Activated CD4-positive, alpha-beta T cell treated with anti-CD3 and anti-CD28 coated beads, Interleukin-2, amount 10 ng/mL, durations not matched to agents 24 days and 14 days (primary cell): Measurements from ENCODE around the gene IFIT1B. TPM values are rescaled to one million over a fixed set of nuclear protein-coding genes. Genes with fewer than 3 reads are reported as not detected.
"Not testable (repeated sequence)": the region's sequence is repeated elsewhere in the genome, so short reads cannot be mapped to it uniquely, and the experiment has no call there.

Experiments used
- DNase-seq: peaks from one replicate; pipeline ENCODE4 v3.0.0; 2022
- H3K27ac Mint-ChIP-seq: one replicate; pipeline ENCODE4 v1.8.0; 2022; ENCODE audit warnings: mild to moderate bottlenecking, mixed read lengths
- H3K27me3 Mint-ChIP-seq: one replicate; pipeline ENCODE4 v1.8.0; 2022; ENCODE audit warnings: mixed read lengths
- H3K36me3 Mint-ChIP-seq: one replicate; pipeline ENCODE4 v1.8.0; 2022; ENCODE audit warnings: low read depth, mild to moderate bottlenecking, mixed read lengths
- H3K4me1 Mint-ChIP-seq: one replicate; pipeline ENCODE4 v1.8.0; 2021; ENCODE audit warnings: mixed read lengths
- H3K4me3 Mint-ChIP-seq: one replicate; pipeline ENCODE4 v1.8.0; 2022; ENCODE audit warnings: mild to moderate bottlenecking, moderate library complexity, mixed read lengths
- H3K9me3 Mint-ChIP-seq: one replicate; pipeline ENCODE4 v1.8.0; 2021; ENCODE audit warnings: mixed read lengths
- intact Hi-C: fragments of 100-400 bp; cut with micrococcal nuclease; formaldehyde crosslinking; loops from one replicate; pipeline ENCODE4 v1.15.1; 2023
- total RNA-seq: library from RNA; stranded (reverse); gene quantifications from 2 replicates; pipeline ENCODE4 v1.2.3, GENCODE V29; 2022

Gene IFIT1B
- total RNA-seq, 1 donor from 2014 or later: not detected

DNA sequence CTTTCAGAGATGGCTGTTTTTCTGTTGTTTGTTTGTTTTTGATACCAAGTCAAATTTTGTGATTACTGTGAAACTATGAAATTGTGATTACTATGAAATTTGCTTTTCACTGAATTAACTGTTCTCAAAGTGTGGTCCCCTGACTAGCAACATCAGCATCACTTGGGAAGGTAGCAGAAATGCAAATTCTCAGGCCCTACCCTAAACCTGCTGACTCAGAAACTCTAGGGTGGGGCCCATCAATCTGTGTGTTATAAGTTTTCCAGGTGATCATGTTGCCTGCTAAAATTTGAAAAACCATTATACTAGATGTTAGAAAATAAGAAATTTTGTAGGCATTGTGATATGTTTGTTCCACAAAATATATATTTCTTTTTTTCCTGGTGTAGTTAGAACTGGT lies 1.2 kb downstream of the IFIT1B start:
- intact Hi-C loops: no loop called here
- H3K27me3 Mint-ChIP-seq: peaks cover 20% of the 10 kb centered on the region
- no peaks in the 10 kb centered on the region for H3K36me3 Mint-ChIP-seq
- no peaks in the 10 kb centered on the region for H3K4me1 Mint-ChIP-seq
- no peak overlapping the region for H3K4me3 Mint-ChIP-seq
- no peak for DNase-seq
- H3K27ac Mint-ChIP-seq: no peak overlapping the region
- no peaks in the 10 kb centered on the region for H3K9me3 Mint-ChIP-seq

GRCh38 chr10:89382757-89383156 lies 4.9 kb downstream of the IFIT1B start:
- Mint-ChIP-seq H3K36me3 (no peaks in the 10 kb centered on the region), H3K4me1 (no peaks in the 10 kb centered on the region), H3K27ac (no peak overlapping the region), H3K9me3 (no peaks in the 10 kb centered on the region), H3K4me3 (no peak overlapping the region), H3K27me3 (peaks cover 22% of the 10 kb centered on the region)
- DNase-seq: no peak
- intact Hi-C loops: no loop called here

DNA sequence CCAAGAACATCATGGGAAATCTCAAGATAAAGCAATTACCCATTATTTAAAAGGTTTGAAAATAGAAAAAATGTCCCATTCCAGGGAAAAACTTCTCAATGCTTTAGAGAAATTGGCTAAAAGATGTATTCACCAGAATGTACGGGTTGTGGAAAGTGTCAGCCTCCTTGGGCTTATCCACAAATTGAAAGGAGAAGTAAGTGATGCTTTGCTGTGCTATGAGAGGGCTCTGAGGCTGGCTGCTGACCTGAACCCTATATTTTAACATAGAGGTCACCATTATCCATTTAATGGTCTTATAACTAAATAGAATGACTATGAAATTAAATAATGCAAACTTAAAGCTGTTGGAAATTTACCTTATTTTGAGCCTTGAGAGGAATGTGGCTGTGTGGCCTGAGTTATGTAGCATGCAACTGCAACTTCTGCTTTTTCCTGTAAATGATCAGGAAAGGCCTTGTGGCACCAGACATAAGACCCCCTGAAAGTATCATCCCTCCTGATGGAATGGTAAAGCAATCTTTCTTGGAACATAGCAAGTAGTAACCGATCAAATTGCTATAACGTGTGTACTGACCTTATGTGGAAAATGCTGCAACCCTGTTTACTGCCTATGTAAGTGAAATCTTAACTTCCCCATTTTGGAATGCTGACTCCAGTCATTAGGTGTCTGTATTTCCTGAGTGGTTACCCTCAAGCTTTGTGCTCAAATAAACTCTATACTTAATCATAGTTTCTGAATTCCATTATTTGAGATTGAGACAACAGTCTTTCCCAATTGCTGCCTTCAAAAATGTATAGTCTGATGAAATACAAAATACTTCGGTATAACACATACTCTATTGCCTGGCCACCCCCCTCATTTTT lies 6.9 kb downstream of the IFIT1B start:
- Mint-ChIP-seq H3K27me3 (peaks cover 22% of the 10 kb centered on the region), H3K4me1 (no peaks in the 10 kb centered on the region), H3K4me3 (no peak overlapping the region), H3K36me3 (no peaks in the 10 kb centered on the region), H3K9me3 (no peaks in the 10 kb centered on the region), H3K27ac (no peak overlapping the region)
- intact Hi-C loops: no loop called here
- DNase-seq: no peak

- intact Hi-C loops: no loop called here
- no peak for DNase-seq
- Mint-ChIP-seq H3K4me1 (peaks cover 15% of the 10 kb centered on the region), H3K4me3 (no peak overlapping the region), H3K9me3 (no peaks in the 10 kb centered on the region), H3K27me3 (peaks cover 12% of the 10 kb centered on the region), H3K27ac (no peak overlapping the region), H3K36me3 (no peaks in the 10 kb centered on the region)
Measured at GRCh38 chr10:89388806-89389205, 10.9 kb downstream of the IFIT1B start.

DNA sequence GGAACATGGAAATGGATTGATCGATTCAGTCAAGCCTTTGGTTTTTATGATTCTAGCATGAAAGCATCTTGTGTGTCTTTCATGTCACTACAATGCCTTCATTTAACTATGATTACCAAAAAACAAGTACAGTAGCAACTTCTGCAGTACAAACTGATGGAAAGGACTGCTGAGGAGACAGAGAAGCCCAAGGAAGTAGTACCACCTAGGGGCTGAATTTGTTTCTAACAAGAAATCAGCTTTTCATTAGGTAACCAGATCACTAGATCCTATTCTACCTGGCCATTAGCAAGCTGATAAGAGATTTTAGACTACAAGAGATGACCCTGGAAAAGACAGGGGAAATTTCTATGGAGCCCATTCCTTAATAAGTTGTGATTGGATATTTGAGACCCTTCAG lies 11.4 kb downstream of the IFIT1B start:
- DNase-seq: no peak
- Mint-ChIP-seq H3K9me3 (no peaks in the 10 kb centered on the region), H3K36me3 (no peaks in the 10 kb centered on the region), H3K27me3 (peaks cover 12% of the 10 kb centered on the region), H3K4me3 (no peak overlapping the region), H3K27ac (no peak overlapping the region), H3K4me1 (peaks cover 18% of the 10 kb centered on the region)
- intact Hi-C loops: no loop called here

DNA sequence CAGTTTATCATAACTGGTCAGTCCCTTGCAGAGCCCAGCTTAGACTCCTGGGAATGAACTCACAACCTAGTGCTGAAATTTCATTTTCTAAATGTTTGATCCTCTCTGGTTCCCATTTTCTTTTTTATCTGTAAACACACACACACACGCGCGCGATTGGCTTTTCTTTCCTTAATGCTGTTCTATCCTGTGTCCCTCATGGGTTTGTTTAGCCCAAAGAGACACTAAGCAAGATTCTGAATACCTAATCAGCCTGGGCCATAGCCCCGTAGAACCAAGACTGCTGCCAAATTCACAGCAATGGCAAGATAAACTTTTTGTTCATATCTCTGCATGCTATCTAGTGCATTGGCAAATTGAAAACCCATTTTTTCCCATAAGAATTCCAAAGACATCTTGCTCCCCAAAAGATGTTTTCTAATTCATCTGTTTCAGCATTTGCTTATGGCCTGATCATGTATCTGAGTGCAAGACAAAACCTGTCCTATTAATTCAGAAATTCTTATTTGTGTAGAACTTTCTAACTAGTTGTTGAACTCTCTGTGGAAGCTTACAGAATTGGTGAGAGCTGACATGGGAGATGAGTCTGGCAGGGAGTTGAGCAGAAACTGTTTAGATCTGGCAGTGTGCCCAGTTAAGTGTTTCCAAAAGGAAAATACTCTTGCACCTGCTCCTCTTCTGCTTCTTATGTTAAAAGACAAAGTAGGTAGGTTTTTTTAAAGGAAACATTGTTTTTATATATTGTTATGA lies 12.8 kb downstream of the IFIT1B start:
- intact Hi-C loops: no loop called here
- DNase-seq: no peak
- H3K4me1 Mint-ChIP-seq: peaks cover 25% of the 10 kb centered on the region
- H3K36me3 Mint-ChIP-seq: peaks cover 7% of the 10 kb centered on the region
- no peak overlapping the region for H3K4me3 Mint-ChIP-seq
- H3K27me3 Mint-ChIP-seq: peaks cover 5% of the 10 kb centered on the region
- H3K27ac Mint-ChIP-seq: no peak overlapping the region
- peaks cover 7% of the 10 kb centered on the region for H3K9me3 Mint-ChIP-seq

DNA sequence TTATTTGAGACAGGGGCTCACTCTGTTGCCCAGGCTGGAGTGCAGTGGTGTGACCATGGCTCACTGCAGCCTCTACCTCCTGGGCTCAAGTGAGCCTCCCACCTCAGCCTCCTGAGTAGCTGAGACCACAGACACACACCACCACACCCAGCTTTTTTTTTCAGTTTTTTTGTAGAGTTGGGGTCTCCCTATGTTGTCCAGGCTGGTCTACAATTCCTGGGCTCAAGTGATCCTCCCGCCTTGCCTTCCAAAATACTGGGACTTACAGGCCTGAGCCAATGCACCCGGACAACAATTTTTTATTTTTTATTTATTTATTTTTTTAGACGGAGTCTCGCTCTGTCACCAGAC lies 13.3 kb downstream of the IFIT1B start:
- H3K27me3 Mint-ChIP-seq, H3K9me3 Mint-ChIP-seq, intact Hi-C loops, DNase-seq, H3K4me3 Mint-ChIP-seq, H3K36me3 Mint-ChIP-seq, H3K27ac Mint-ChIP-seq: not testable (repeated sequence)
- peaks cover 26% of the 10 kb centered on the region for H3K4me1 Mint-ChIP-seq

DNA sequence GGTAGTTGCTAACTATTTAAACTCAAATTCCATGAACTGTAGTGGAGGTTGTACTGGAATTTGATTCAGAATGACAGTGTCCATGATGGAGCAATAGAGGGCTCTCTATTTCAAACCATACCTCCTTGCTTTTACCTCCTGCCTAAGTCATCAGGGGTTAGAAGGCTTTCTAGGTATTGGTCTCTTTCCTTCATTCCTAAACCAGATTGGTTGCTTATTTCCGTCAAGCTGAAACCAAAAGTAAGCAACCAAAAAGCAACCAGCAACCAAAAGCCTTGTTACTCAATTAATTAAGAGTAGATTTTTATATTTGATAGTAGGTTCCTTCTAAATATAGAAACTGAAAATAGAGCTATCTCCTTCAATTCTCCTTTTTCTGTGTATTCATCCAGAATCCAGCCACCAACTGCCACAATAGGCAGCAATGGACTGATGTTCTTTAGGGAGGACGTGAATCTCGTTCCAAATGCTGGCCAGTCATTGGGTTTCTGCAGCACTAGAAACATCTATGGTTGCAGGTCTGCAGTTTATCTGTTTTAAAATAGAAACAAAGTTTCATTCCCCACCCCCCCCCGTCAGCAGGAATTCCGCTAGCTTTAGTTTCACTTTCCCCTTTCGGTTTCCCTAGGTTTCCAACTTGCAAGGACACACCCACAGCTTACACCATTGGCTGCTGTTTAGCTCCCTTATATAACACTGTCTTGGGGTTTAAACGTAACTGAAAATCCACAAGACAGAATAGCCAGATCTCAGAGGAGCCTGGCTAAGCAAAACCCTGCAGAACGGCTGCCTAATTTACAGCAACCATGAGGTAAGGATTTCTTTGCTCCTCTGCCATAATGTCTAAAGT lies 14.3 kb downstream of the IFIT1B start, which contains the start of gene IFIT1:
Gene IFIT1 (plus strand): TSS at position 717 of the 850 bp plus-strand sequence. CDS start 90 bp downstream, at position 807.
- intact Hi-C loops: loop anchor here (1.0 kb wide), 3 partner anchors 22 to 60 kb away; partner anchors contain the start of gene IFIT5
- peak; percentile 88 for DNase-seq
- Mint-ChIP-seq H3K27me3 (peaks cover 2% of the 10 kb centered on the region), H3K27ac (peak within 1 kb of the TSS; percentile 67), H3K4me3 (peak within 1 kb of the TSS; percentile 82), H3K4me1 (peaks cover 31% of the 10 kb centered on the region), H3K36me3 (peaks cover 15% of the 10 kb centered on the region), H3K9me3 (peaks cover 7% of the 10 kb centered on the region)

DNA sequence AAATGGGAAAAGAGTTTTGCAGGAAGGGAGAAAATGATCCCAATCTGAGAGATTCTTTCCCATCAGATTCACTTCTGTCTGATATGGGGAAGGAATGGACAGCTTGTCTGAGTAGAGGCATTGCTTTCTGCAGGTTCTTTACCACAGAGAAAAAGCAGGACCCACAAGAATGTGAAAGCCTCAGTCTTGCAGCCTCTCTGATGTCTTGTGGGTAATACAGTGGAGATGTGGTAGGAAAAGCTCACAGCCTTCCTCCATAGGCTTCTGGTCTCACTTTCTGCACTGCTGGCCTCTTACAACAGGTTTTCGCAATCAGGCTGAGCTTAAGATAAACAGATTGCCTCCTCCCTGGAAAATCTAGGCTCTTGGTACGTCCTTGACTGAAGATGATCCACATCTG lies 15.1 kb downstream of the IFIT1B start:
- peaks cover 7% of the 10 kb centered on the region for H3K9me3 Mint-ChIP-seq

DNA sequence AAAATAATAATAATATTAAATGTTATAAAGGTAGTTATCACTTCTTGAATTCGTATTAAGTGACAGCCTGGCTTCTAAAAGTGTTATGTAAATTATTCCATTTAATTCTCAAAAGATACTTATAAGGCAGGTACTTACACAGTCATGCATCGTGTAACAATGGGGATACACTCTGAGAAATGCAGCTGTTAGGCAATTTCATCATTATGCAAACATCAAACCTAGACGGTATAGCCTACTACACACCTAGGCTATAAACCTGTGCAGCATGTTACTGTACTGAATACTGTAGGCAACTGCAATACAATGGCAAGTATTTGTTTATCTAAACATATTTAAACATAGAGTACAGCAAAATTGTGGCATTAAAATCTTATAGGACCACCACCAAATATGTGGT lies 16.0 kb downstream of the IFIT1B start:
- Mint-ChIP-seq H3K36me3 (peaks cover 21% of the 10 kb centered on the region), H3K27ac (no peak overlapping the region), H3K27me3 (no peaks in the 10 kb centered on the region), H3K9me3 (peaks cover 7% of the 10 kb centered on the region), H3K4me3 (peak overlapping the region; percentile 82), H3K4me1 (peaks cover 36% of the 10 kb centered on the region)
- DNase-seq: no peak
- intact Hi-C loops: no loop called here

More for the DNA sequence above, 15.1 kb downstream of the IFIT1B start:
- DNase-seq: peak; percentile 76
- H3K27ac Mint-ChIP-seq: no peak overlapping the region
- peaks cover 17% of the 10 kb centered on the region for H3K36me3 Mint-ChIP-seq
- H3K4me1 Mint-ChIP-seq: peaks cover 33% of the 10 kb centered on the region
- intact Hi-C loops: loop anchor here (1.0 kb wide), 3 partner anchors 21 to 61 kb away; partner anchors contain the start of gene IFIT5
- no peaks in the 10 kb centered on the region for H3K27me3 Mint-ChIP-seq
- peak overlapping the region; percentile 82 for H3K4me3 Mint-ChIP-seq

- no peak overlapping the region for H3K27ac Mint-ChIP-seq
Measured at GRCh38 chr10:89395141-89395540, 17.3 kb downstream of the IFIT1B start.

GRCh38 chr10:89398003-89398749 lies 20.3 kb downstream of the IFIT1B start:
- DNase-seq: no peak
- intact Hi-C loops: no loop called here
- peaks cover 7% of the 10 kb centered on the region for H3K9me3 Mint-ChIP-seq
- H3K27me3 Mint-ChIP-seq: no peaks in the 10 kb centered on the region
- no peak overlapping the region for H3K27ac Mint-ChIP-seq
- H3K36me3 Mint-ChIP-seq: peaks cover 43% of the 10 kb centered on the region
- H3K4me1 Mint-ChIP-seq: peaks cover 31% of the 10 kb centered on the region
- no peak overlapping the region for H3K4me3 Mint-ChIP-seq

More at GRCh38 chr10:89395141-89395540, 17.3 kb downstream of the IFIT1B start:
- Mint-ChIP-seq H3K27me3 (no peaks in the 10 kb centered on the region), H3K36me3 (peaks cover 25% of the 10 kb centered on the region), H3K9me3 (peaks cover 7% of the 10 kb centered on the region), H3K4me1 (peaks cover 38% of the 10 kb centered on the region), H3K4me3 (peak overlapping the region; percentile 64)
- DNase-seq: no peak
- intact Hi-C loops: no loop called here

- no peaks in the 10 kb centered on the region for H3K27me3 Mint-ChIP-seq
- intact Hi-C loops: loop anchor here (1.0 kb wide), 1 partner anchor 14 kb away; the partner anchor contains the start of gene IFIT5
- no peak overlapping the region for H3K27ac Mint-ChIP-seq
- H3K9me3 Mint-ChIP-seq: peaks cover 6% of the 10 kb centered on the region
- H3K4me1 Mint-ChIP-seq: peaks cover 26% of the 10 kb centered on the region
- no peak for DNase-seq
- peaks cover 53% of the 10 kb centered on the region for H3K36me3 Mint-ChIP-seq
- no peak overlapping the region for H3K4me3 Mint-ChIP-seq
Measured at GRCh38 chr10:89399956-89400355, 22.1 kb downstream of the IFIT1B start.
